K562 (cell line): ENCODE measurements around the gene KITLG.

Experiments used
- EZH2 ChIP-seq: IDR thresholded peaks from 2 replicates; pipeline ENCODE4 v1.6.1; 2012; ENCODE audit warnings: low read depth, mild to moderate bottlenecking, inconsistent platforms, low read length, borderline replicate concordance
- KLF13 ChIP-seq: fragments of 450-650 bp; IDR thresholded peaks from 2 replicates; pipeline ENCODE4 v1.6.1; 2016; ENCODE audit warnings: missing genetic modification characterization, low read depth, mild to moderate bottlenecking, missing compliant biosample characterization, moderate library complexity, borderline replicate concordance
- MAZ ChIP-seq, 2 experiments: fragments of 450-650 bp in 1 of 2; sonication (generic) in 1 of 2; formaldehyde crosslinking; IDR thresholded peaks in 1 of 2; conservative IDR thresholded peaks in 1 of 2; 2 replicates each; pipeline versions ENCODE4 v1.4.0 to v1.5.0; 2020; ENCODE audit warnings: mild to moderate bottlenecking in 1 of 2, missing genetic modification reagents in 1 of 2
- RNF2 ChIP-seq: sonication (generic); IDR thresholded peaks from 2 replicates; pipeline ENCODE4 v1.6.1; 2016
- SAP30 ChIP-seq: fragments of 200-600 bp; sonication (generic); IDR thresholded peaks from 2 replicates; pipeline ENCODE4 v1.6.1; 2012; ENCODE audit warnings: borderline replicate concordance, low read depth, mild to moderate bottlenecking, moderate library complexity, low read length, control low read depth, inconsistent platforms; ENCODE audit not compliant: insufficient read depth, poor library complexity, severe bottlenecking
- SMARCC2 ChIP-seq: fragments of 450-650 bp; IDR thresholded peaks from 2 replicates; pipeline ENCODE4 v1.6.1; 2017; ENCODE audit warnings: antibody characterized with exemption, moderate library complexity, mild to moderate bottlenecking, low read depth
- TEAD1 ChIP-seq, 2 experiments: fragments of 450-650 bp in 1 of 2; sonication (generic) in 1 of 2; formaldehyde crosslinking; IDR thresholded peaks; 2 replicates each; pipeline versions ENCODE4 v1.4.0 to v1.8.0; 2020 to 2022; ENCODE audit warnings: mild to moderate bottlenecking in 2 of 2, missing genetic modification reagents in 1 of 2
- U2AF1 ChIP-seq: fragments of 200-400 bp; formaldehyde crosslinking; optimal IDR thresholded peaks from 2 replicates; pipeline ENCODE3; 2017; ENCODE audit warnings: mild to moderate bottlenecking, low read depth, low read length, moderate library complexity
- ZNF174 ChIP-seq: fragments of 250-450 bp; sonication (Bioruptor Pico); IDR thresholded peaks from 2 replicates; pipeline ENCODE4 v1.4.0; 2020; ENCODE audit warnings: mild to moderate bottlenecking
- ZSCAN29 ChIP-seq: fragments of 450-650 bp; IDR thresholded peaks from 2 replicates; pipeline ENCODE4 v1.6.1; 2017
- TF ChIP-seq, protein P1 (sequence below), 3 experiments: IDR thresholded peaks in 2 of 3; conservative IDR thresholded peaks in 1 of 3; 2 replicates each; pipeline ENCODE4 v1.5.1; 2011 to 2012; ENCODE audit warnings: low read length in 3 of 3, mild to moderate bottlenecking in 3 of 3, control low read depth in 2 of 3, improper control_type of control experiment in 1 of 3, inconsistent platforms in 1 of 3, low read depth in 1 of 3, mixed read lengths in 1 of 3, moderate library complexity in 1 of 3; ENCODE audit not compliant: insufficient read depth in 2 of 3
- TF ChIP-seq, protein P2 (sequence below), 2 experiments: fragments of 200-800 bp in 1 of 2; sonication (Bioruptor generic) in 1 of 2; sonication (generic) in 1 of 2; formaldehyde crosslinking in 1 of 2; IDR thresholded peaks in 1 of 2; conservative IDR thresholded peaks in 1 of 2; 2 replicates each; pipeline versions ENCODE4 v1.5.0 to v1.6.1; 2016 to 2020; ENCODE audit warnings: missing compliant biosample characterization in 1 of 2, missing genetic modification characterization in 1 of 2, missing genetic modification reagents in 1 of 2
- TF ChIP-seq, protein P3 (sequence below): sonication (generic); formaldehyde crosslinking; IDR thresholded peaks from 2 replicates; pipeline ENCODE4 v1.9.0; 2022; ENCODE audit warnings: mild to moderate bottlenecking, missing genetic modification reagents
- TF ChIP-seq, protein P4 (sequence below), 2 experiments: fragments of 450-650 bp; formaldehyde crosslinking in 1 of 2; IDR thresholded peaks; 2 replicates each; pipeline versions ENCODE4 v1.4.0 to v1.6.1; 2014 to 2020; ENCODE audit warnings: mild to moderate bottlenecking in 2 of 2, borderline replicate concordance in 1 of 2, low read depth in 1 of 2

DNA sequence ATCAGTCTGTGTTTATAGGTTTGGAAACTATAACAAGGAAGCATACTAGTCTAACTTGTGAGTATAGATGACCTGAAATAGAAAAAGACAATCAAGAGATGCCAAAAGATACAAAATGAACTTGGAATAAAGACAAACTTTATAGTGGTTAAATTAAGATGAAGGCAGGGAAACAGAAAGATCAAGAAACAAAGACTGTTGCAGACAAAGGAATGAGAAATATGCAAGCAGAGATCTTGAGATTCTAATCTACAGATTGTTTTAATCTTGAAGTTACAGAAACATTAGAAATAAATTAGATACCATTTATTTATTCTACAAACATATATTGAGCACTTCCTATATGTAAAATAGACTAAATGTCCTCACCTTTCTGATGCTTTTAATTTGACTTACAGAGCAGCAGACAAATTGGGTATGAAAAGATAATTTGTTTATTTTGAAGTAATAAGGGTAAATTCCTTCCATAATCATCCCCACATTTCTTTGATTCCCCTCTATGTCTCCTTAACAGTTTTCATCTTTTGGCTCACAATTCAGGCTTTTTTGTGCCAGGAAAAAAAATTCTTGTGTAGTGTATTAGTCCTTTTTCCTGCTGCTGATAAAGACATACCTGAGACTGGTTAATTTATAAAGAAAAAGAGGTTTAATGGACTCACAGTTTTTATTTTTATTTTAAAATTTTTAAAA lies 134.4 kb downstream of the KITLG start:
- no peak for TF ChIP-seq U2AF1
- TF ChIP-seq TEAD1 (CRISPR knock-in tag; IDR thresholded peaks at IDR 0.05): no peak
- TF ChIP-seq, protein P1, sequence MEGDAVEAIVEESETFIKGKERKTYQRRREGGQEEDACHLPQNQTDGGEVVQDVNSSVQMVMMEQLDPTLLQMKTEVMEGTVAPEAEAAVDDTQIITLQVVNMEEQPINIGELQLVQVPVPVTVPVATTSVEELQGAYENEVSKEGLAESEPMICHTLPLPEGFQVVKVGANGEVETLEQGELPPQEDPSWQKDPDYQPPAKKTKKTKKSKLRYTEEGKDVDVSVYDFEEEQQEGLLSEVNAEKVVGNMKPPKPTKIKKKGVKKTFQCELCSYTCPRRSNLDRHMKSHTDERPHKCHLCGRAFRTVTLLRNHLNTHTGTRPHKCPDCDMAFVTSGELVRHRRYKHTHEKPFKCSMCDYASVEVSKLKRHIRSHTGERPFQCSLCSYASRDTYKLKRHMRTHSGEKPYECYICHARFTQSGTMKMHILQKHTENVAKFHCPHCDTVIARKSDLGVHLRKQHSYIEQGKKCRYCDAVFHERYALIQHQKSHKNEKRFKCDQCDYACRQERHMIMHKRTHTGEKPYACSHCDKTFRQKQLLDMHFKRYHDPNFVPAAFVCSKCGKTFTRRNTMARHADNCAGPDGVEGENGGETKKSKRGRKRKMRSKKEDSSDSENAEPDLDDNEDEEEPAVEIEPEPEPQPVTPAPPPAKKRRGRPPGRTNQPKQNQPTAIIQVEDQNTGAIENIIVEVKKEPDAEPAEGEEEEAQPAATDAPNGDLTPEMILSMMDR (IDR thresholded peaks at IDR 0.05 in 2 of 3, conservative IDR thresholded peaks at IDR 0.05 in 1 of 3; ENCODE audit: insufficient read depth in 2 of 3, low read depth in 1 of 3, low read length in 3 of 3): no peak
- TF ChIP-seq, protein P2, sequence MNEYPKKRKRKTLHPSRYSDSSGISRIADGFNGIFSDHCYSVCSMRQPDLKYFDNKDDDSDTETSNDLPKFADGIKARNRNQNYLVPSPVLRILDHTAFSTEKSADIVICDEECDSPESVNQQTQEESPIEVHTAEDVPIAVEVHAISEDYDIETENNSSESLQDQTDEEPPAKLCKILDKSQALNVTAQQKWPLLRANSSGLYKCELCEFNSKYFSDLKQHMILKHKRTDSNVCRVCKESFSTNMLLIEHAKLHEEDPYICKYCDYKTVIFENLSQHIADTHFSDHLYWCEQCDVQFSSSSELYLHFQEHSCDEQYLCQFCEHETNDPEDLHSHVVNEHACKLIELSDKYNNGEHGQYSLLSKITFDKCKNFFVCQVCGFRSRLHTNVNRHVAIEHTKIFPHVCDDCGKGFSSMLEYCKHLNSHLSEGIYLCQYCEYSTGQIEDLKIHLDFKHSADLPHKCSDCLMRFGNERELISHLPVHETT (CRISPR knock-in tag; conservative IDR thresholded peaks at IDR 0.05 in 1 of 2, IDR thresholded peaks at IDR 0.05 in 1 of 2): no peak
- TF ChIP-seq, protein P3, sequence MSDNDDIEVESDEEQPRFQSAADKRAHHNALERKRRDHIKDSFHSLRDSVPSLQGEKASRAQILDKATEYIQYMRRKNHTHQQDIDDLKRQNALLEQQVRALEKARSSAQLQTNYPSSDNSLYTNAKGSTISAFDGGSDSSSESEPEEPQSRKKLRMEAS (CRISPR knock-in tag): no peak
- TF ChIP-seq, protein P4, sequence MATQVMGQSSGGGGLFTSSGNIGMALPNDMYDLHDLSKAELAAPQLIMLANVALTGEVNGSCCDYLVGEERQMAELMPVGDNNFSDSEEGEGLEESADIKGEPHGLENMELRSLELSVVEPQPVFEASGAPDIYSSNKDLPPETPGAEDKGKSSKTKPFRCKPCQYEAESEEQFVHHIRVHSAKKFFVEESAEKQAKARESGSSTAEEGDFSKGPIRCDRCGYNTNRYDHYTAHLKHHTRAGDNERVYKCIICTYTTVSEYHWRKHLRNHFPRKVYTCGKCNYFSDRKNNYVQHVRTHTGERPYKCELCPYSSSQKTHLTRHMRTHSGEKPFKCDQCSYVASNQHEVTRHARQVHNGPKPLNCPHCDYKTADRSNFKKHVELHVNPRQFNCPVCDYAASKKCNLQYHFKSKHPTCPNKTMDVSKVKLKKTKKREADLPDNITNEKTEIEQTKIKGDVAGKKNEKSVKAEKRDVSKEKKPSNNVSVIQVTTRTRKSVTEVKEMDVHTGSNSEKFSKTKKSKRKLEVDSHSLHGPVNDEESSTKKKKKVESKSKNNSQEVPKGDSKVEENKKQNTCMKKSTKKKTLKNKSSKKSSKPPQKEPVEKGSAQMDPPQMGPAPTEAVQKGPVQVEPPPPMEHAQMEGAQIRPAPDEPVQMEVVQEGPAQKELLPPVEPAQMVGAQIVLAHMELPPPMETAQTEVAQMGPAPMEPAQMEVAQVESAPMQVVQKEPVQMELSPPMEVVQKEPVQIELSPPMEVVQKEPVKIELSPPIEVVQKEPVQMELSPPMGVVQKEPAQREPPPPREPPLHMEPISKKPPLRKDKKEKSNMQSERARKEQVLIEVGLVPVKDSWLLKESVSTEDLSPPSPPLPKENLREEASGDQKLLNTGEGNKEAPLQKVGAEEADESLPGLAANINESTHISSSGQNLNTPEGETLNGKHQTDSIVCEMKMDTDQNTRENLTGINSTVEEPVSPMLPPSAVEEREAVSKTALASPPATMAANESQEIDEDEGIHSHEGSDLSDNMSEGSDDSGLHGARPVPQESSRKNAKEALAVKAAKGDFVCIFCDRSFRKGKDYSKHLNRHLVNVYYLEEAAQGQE (IDR thresholded peaks at IDR 0.05; ENCODE audit: borderline replicate concordance): no peak
- TF ChIP-seq, protein P4 (CRISPR knock-in tag; IDR thresholded peaks at IDR 0.05; ENCODE audit: low read depth): no peak
- TF ChIP-seq SMARCC2: no peak
- TF ChIP-seq MAZ (CRISPR knock-in tag; conservative IDR thresholded peaks at IDR 0.05 in 1 of 2, IDR thresholded peaks at IDR 0.05 in 1 of 2): no peak
- TF ChIP-seq SAP30: no peak
- TF ChIP-seq ZNF174 (CRISPR knock-in tag): no peak
- TF ChIP-seq ZSCAN29: no peak
- TF ChIP-seq EZH2: no peak
- no peak for TF ChIP-seq RNF2
- no peak for TF ChIP-seq KLF13
